OCI-LY1 (cell line): Measurements from ENCODE around the gene FANCE.

ENCODE experiments used
- H2AFZ ChIP-seq: fragments of 200-600 bp; sonication (generic), shearing (Covaris generic); 2 replicates; pipeline ENCODE4 v1.6.0; 2014; ENCODE audit warnings: antibody characterized with exemption, mild to moderate bottlenecking, low read length
- H3F3A ChIP-seq: fragments of 200-600 bp; sonication (generic), shearing (Covaris generic); 2 replicates; pipeline ENCODE4 v1.6.0; 2014; ENCODE audit warnings: mild to moderate bottlenecking, antibody characterized with exemption, low read length, moderate library complexity; ENCODE audit not compliant: insufficient read depth
- H3K27ac ChIP-seq: fragments of 200-600 bp; sonication (generic); 2 replicates; pipeline ENCODE4 v1.5.1; 2014; ENCODE audit warnings: low read length, mixed run types, mild to moderate bottlenecking, low read depth; ENCODE audit not compliant: poor library complexity, severe bottlenecking
- H3K27me3 ChIP-seq: fragments of 200-600 bp; sonication (generic); 2 replicates; pipeline ENCODE4 v1.6.0; 2014; ENCODE audit warnings: antibody characterized with exemption, mild to moderate bottlenecking, low read length, moderate library complexity; ENCODE audit not compliant: insufficient read depth
- H3K36me3 ChIP-seq: fragments of 200-600 bp; sonication (generic); 2 replicates; pipeline ENCODE4 v1.6.1; 2014; ENCODE audit warnings: mild to moderate bottlenecking, antibody characterized with exemption, low read length, moderate library complexity, mixed read lengths; ENCODE audit not compliant: insufficient read depth
- H3K4me1 ChIP-seq: fragments of 200-600 bp; sonication (generic); 2 replicates; pipeline ENCODE4 v1.5.1; 2014; ENCODE audit warnings: mild to moderate bottlenecking, low read length, moderate library complexity; ENCODE audit not compliant: insufficient read depth, severe bottlenecking
- H3K4me2 ChIP-seq: fragments of 200-600 bp; sonication (generic), shearing (Covaris generic); 2 replicates; pipeline ENCODE4 v1.6.1; 2014; ENCODE audit warnings: low read length
- H3K4me3 ChIP-seq: fragments of 200-600 bp; sonication (generic); 2 replicates; pipeline ENCODE4 v1.5.1; 2014; ENCODE audit warnings: low read length, low read depth, mild to moderate bottlenecking, mixed read lengths; ENCODE audit not compliant: poor library complexity, severe bottlenecking
- H3K79me2 ChIP-seq: fragments of 200-600 bp; shearing (Covaris generic); 2 replicates; pipeline ENCODE4 v1.6.1; 2016; ENCODE audit warnings: mixed run types, low read length, mixed read lengths; ENCODE audit not compliant: insufficient read depth
- H3K9ac ChIP-seq: fragments of 200-600 bp; sonication (generic), shearing (Covaris generic); 2 replicates; pipeline ENCODE4 v1.6.1; 2014; ENCODE audit warnings: mild to moderate bottlenecking, low read length, mixed read lengths
- H3K9me2 ChIP-seq: fragments of 200-600 bp; sonication (generic), shearing (Covaris generic); 2 replicates; pipeline ENCODE4 v1.6.1; 2014; ENCODE audit warnings: low read depth, mild to moderate bottlenecking, low read length, mixed read lengths
- H3K9me3 ChIP-seq: fragments of 200-600 bp; shearing (Covaris generic); 2 replicates; pipeline ENCODE4 v1.6.1; 2014; ENCODE audit warnings: low read length, mixed read lengths
- H4K20me1 ChIP-seq: fragments of 200-600 bp; sonication (generic), shearing (Covaris generic); 2 replicates; pipeline ENCODE4 v1.6.0; 2016; ENCODE audit warnings: mild to moderate bottlenecking, low read length; ENCODE audit not compliant: insufficient read depth
- CTCF ChIP-seq: fragments of 200-600 bp; sonication (generic), shearing (Covaris generic); IDR thresholded peaks from 2 replicates; pipeline ENCODE4 v1.5.1; 2017; ENCODE audit warnings: mild to moderate bottlenecking, antibody characterized with exemption, low read length, moderate library complexity, mixed read lengths
- EZH2 ChIP-seq: fragments of 200-600 bp; sonication (generic), shearing (Covaris generic); IDR thresholded peaks from 2 replicates; pipeline ENCODE4 v1.8.0; 2017; ENCODE audit warnings: borderline replicate concordance, mixed run types, mild to moderate bottlenecking, antibody characterized with exemption, low read length, moderate library complexity, mixed read lengths

The FANCE gene

DNA sequence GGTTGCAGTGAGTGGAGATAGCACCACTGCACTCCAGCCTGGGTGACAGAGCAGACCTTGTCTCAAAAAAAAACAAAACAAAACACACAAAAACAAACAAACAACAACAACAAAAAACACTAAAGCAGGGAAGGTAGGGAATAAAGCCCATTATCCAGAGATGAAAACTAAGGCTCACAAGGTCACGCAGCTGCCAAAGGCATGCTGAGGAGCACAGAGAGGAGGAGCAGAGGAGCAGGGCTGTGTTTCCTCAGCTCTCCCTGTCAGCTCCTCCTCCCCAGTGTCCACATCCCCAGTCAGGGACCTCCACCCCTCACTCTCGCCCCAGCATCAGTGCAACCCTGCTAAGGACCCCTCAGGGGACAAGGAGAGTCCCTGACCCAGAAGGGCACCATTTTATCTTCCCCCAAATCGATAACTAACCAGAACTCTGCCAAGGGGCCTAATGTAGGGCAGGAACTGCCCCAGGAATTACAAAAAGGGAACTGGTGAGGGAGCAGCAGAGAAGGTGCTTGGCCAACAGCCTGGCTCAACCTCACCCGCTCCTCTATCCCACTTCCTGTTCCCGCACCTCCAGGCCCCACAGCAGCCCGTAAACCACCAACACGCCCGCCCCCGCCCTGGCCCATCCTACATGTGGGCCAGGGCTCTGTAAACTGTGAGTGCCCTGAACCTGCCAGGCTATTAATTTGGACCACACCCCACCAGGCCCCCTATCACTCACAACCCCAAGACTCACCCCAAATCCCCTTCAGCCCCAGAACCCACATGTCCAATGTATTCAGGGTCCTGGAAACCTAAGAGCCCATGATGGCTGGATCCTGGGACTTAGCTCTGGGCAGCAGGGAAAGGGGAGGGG, 35.7 kb downstream of the FANCE start:
- no peaks in the 10 kb centered on the region for H3F3A ChIP-seq
- no peaks in the 10 kb centered on the region for H4K20me1 ChIP-seq
- H3K4me1 ChIP-seq = no peaks in the 10 kb centered on the region
- no peak overlapping the region for H3K9ac ChIP-seq
- no peaks in the 10 kb centered on the region for H3K9me2 ChIP-seq
- H3K27me3 ChIP-seq = peaks cover 12% of the 10 kb centered on the region
- TF ChIP-seq EZH2 (no peak), CTCF (no peak)
- no peak overlapping the region for H2AFZ ChIP-seq
- no peak overlapping the region for H3K4me3 ChIP-seq
- no peaks in the 10 kb centered on the region for H3K36me3 ChIP-seq
- no peak overlapping the region for H3K27ac ChIP-seq
- no peak overlapping the region for H3K4me2 ChIP-seq
- no peaks in the 10 kb centered on the region for H3K79me2 ChIP-seq
- no peaks in the 10 kb centered on the region for H3K9me3 ChIP-seq

DNA sequence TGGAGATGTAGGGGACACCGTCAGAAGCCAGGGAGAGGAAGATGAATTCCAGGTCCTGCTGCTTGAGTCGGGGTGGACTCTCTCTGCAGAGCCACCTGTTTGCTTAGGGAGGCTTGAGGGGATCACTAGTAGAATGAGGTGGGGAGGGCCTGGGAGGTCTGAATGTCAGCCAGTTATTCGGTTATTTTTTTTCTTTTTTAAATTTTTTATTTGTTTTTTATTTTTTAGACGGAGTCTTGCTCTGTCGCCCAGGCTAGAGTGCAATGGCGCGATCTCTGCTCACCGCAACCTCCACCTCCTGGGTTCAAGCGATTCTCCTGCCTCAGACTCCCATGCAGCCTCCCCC, 36.4 kb downstream of the FANCE start:
- Histone ChIP-seq H3K4me1 (no peaks in the 10 kb centered on the region), H2AFZ (no peak overlapping the region), H3K27ac (no peak overlapping the region)

GRCh38 chr6:35489066-35489465, 36.9 kb downstream of the FANCE start:
- Histone ChIP-seq H3K9ac (no peak overlapping the region), H3K36me3 (no peaks in the 10 kb centered on the region), H3K9me3 (no peaks in the 10 kb centered on the region), H3K4me1 (no peaks in the 10 kb centered on the region), H3K27ac (no peak overlapping the region), H3K4me3 (no peak overlapping the region), H3K27me3 (peaks cover 9% of the 10 kb centered on the region), H2AFZ (no peak overlapping the region), H4K20me1 (no peaks in the 10 kb centered on the region), H3K4me2 (no peak overlapping the region), H3F3A (no peaks in the 10 kb centered on the region), H3K79me2 (no peaks in the 10 kb centered on the region), H3K9me2 (no peaks in the 10 kb centered on the region)
- TF ChIP-seq EZH2 = no peak
- no peak for TF ChIP-seq CTCF

More for the DNA sequence above, 36.4 kb downstream of the FANCE start:
- Histone ChIP-seq H3K9me2 (no peaks in the 10 kb centered on the region), H3F3A (no peaks in the 10 kb centered on the region), H4K20me1 (no peaks in the 10 kb centered on the region), H3K9ac (no peak overlapping the region), H3K4me3 (no peak overlapping the region), H3K79me2 (no peaks in the 10 kb centered on the region), H3K36me3 (no peaks in the 10 kb centered on the region), H3K4me2 (no peak overlapping the region), H3K27me3 (peaks cover 9% of the 10 kb centered on the region), H3K9me3 (no peaks in the 10 kb centered on the region)
- no peak for TF ChIP-seq CTCF
- TF ChIP-seq EZH2 = no peak
